Muscle of back (tissue), 11 donors: Measurements from ENCODE around the gene ASH1L. TPM values are rescaled to one million over a fixed set of nuclear protein-coding genes. Genes with fewer than 3 reads are reported as not detected.
"Not testable (repeated sequence)": the region's sequence is repeated elsewhere in the genome, so short reads cannot be mapped to it uniquely, and the experiment has no call there.

Experiments used
- DNase-seq, 3 donors: peaks; one replicate each; pipeline versions ENCODE4 v3.0.0 to v3.0.0-alpha.2; 2013
- polyA plus RNA-seq, 10 donors: library from polyadenylated mRNA; unstranded; fragments of 120-200 nt; gene quantifications; one replicate each; pipeline ENCODE4 v1.2.1, GENCODE V29; 2013; ENCODE audit not compliant: insufficient read length in 10 of 10

The ASH1L gene
- polyA plus RNA-seq, 10 donors, result 21.2 to 30.6 (median 28.1) TPM

DNA sequence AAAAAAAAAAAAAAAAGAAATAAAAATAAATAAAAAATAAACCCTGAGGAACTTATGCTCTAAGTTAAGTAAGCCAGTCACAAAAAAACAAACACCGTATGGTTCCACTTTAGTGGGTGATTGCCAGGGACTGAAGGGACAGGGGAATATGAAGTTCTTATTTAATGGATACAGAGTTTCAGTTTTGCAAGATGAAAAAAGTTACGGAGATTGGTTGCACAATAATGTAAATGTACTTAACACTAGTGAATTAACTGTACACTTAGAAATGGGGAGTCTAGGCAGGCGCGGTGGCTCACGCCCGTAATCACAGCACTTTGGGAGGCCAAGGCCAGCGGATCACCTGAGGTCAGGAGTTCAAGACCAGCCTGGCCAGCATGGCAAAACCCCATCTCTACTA lies 111.4 kb downstream of the ASH1L start:
- no peak for DNase-seq

DNA sequence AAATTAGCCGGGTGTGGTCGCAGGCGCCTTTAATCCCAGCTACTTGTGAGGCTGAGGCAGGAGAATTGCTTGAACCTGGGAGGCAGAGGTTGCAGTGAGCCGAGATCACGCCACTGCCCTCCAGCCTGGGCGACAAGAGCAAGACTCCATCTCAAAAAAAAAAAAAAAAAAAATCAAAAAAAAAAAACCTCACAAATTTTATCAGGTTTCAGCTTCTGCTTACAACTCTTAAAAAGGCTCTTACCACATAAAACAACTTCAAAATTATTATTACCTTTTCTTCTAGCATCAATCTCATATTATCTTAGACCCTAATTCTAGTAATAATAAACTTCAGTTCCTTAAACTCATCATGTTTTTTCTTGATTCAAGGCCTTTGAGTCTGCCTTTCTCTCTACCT lies 120.2 kb downstream of the ASH1L start:
- DNase-seq, result not testable (repeated sequence)

DNA sequence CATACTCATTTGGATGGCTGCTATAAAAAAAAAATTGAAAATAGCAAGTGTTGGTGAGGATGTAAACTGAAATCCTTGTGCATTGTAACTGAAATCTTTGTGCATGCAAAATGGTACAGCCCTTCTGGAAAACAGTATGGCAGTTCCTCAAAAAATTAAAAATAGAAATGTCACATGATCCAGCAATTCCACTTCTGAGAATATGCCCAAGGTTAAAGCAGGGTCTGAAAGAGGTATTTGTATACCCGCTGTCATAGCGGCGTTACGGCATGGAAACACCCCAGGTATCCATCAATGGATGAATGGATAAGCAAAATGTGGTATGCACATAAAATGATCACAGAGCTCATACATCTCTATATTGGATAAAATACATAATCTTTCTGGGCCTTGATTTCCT lies 125.2 kb downstream of the ASH1L start:
- DNase-seq, result no peak

GRCh38 chr1:155433831-155434389 lies 128.7 kb downstream of the ASH1L start:
- not testable (repeated sequence) for DNase-seq

DNA sequence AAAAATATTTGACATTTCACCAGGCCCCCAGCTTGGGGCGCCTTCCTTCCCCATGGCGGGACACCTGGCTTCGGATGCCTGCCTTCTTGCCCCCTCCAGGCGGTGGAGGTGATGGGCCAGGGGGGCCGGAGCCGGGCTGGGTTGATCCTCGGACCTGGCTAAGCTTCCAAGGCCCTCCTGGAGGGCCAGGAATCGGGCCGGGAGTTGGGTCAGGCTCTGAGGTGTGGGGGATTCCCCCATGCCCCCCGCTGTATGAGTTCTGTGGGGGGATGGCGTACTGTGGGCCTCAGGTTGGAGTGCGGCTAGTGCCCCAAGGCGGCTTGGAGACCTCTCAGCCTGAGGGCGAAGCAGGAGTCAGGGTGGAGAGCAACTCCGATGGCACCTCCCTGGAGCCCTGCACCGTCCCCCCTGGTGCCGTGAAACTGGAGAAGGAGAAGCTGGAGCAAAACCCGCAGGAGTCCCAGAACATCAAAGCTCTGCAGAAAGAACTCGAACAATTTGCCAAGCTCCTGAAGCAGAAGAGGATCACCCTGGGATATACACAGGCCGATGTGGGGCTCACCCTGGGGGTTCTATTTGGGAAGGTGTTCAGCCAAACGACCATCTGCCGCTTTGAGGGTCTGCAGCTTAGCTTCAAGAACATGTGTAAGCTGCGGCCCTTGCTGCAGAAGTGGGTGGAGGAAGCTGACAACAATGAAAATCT lies 129.3 kb downstream of the ASH1L start:
- not testable (repeated sequence) for DNase-seq

- DNase-seq, result no peak
These were observed 138.5 kb downstream of the ASH1L start for GRCh38 chr1:155424091-155424490.

- no peak for DNase-seq
These were observed 141.8 kb downstream of the ASH1L start for GRCh38 chr1:155420788-155421187.

- not testable (repeated sequence) for DNase-seq
These were observed 150.8 kb downstream of the ASH1L start for GRCh38 chr1:155411840-155412239.

DNA sequence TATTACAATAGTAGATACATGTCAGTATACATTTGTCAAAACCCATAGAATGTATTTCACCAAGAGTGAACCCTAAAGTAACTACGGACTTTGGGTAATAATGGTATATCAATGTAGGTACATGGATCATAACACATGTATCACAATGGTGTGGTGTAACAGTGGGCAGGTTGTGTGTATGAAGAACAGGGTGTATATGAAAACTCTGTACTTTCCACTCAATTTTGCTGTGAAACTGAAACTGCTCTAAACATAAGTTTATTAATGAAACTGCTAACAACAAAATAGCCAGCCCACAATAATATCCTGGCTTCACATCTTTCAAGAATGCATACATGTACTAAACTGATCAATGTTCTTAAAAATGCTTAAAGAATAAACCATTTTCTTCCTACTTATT lies 151.7 kb downstream of the ASH1L start:
- no peak for DNase-seq

- peak in 1 of 3 donors; percentile 2 for DNase-seq
These were observed 165.6 kb downstream of the ASH1L start for GRCh38 chr1:155396874-155397476.

- DNase-seq, result no peak
These were observed 169.6 kb downstream of the ASH1L start for GRCh38 chr1:155392898-155393411.

DNA sequence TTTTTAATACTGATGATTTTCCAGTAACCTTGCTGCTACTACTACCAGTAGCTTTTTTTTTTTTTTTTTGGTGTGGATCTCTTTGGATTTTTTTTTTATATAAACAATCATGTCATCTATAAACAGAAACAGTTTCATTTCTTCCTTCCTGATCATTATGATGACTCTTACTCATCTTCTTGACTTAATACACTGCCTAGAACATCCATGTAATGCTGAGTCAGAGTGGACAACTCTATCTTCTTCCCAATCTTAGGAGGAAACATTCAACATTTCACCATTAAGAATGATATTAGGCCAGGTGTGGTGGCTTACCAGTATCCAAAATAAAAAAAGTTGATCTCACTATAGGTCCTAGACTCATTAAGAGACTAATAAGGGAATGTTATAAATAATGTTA lies 172.8 kb downstream of the ASH1L start:
- no peak for DNase-seq

GRCh38 chr1:155385836-155386235 lies 176.8 kb downstream of the ASH1L start:
- not testable (repeated sequence) for DNase-seq

- no peak for DNase-seq
These were observed 179.2 kb downstream of the ASH1L start for GRCh38 chr1:155383406-155383805.

- DNase-seq, result peak; percentile 65 to 89 (median 76)
These were observed 182.9 kb downstream of the ASH1L start for GRCh38 chr1:155379631-155380090.

DNA sequence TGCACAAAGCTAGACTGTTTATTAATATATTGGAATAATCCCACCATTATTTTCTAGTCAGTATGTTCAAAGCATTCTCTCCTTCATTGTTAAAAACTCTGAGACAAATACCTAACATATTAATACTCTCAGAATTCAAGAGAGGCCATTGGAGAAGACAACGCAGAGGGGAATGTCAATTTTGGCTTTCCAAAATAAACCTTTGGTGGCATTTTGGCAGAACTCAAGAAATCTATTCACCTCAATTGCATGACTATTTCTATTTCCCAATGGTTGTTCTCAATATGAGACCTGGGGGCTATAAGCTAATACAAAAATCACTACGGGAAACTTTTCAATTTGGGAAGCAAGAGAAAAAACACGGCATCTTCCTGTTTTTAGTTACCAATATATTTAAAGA lies 183.4 kb downstream of the ASH1L start:
- DNase-seq, result peak in 1 of 3 donors; percentile 15

- DNase-seq, result no peak
These were observed 202.6 kb downstream of the ASH1L start for GRCh38 chr1:155360051-155360450.

DNA sequence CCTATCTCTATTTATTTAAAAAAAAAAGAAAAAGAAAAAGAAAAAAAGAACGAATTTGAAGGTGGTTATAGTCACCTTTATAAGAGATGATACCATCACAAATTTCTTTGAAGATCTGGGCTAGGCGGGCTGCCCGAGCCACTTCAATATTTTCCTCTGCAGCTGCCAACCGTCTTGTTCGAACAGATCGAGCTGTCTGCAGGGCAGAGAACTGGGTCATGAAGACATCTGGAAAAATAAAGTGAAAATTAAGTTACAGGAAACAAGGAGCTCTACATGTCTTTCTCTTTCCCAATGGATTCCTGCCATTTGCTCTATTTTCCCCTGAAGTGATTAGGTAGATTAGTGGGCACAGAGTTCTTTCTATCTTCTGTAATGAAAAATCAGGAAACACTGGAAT lies 210.0 kb downstream of the ASH1L start:
- DNase-seq, result peak in 2 of 3 donors; percentile 28 to 29

- DNase-seq, result no peak
These were observed 219.8 kb downstream of the ASH1L start for GRCh38 chr1:155342842-155343241.

- no peak for DNase-seq
These were observed 223.0 kb downstream of the ASH1L start for GRCh38 chr1:155339515-155340097.

DNA sequence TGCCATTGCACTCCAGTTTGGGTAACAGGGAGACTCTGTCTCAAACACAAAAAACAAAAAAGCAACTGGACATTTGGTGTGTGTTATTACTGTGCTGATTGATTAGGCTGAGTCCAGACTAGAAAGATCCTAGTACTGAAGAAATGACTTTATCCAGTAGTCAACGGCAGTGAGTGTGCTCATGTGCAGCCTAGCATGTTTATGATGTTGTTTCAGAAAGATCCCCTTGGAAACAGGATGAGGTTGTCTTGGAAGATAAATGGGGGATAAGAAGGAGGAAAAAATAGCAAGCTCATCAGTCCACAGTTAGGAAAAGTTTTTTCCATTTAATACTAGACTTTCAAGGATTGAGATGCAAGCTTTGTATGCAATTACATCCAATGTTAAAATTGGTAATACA lies 227.6 kb downstream of the ASH1L start:
- no peak for DNase-seq

DNA sequence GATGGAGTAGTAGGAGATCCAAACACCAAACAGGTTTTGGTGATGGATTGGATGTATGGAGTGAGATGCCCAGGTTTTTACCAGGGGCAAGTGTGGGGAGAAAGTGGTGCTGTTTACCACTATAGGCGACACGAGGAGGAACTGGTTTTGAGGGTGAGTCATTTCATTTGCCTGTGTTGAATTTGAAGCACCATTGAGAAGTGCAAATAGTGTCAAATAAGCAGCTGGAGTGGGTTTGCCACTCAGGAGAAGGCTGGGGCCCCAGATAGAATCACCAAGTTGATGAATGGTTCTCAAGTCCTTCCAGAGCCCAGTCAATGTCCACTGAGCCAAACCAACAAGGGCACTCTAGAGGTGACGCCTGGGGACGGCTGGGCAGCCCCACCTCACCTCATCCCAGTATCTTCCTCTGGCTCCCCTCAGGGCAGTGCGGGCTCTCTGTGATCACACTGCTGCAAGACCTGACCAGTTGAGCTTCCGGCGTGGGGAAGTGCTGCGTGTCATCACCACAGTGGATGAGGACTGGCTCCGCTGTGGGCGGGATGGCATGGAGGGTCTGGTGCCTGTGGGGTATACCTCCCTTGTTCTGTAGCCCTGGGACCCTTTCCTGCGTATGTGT lies 232.5 kb downstream of the ASH1L start:
- DNase-seq, result no peak
